Measurements from ENCODE around the gene ETS1. TPM values are rescaled to one million over a fixed set of nuclear protein-coding genes. Genes with fewer than 3 reads are reported as not detected.
A peak's percentile ranks its signal among the peaks of the same experiment; 100 is the strongest.

Gene ETS1
- total RNA-seq, 6 experiments from 2014 or later: 14.2 to 37.2 (median 23.3) TPM

DNA sequence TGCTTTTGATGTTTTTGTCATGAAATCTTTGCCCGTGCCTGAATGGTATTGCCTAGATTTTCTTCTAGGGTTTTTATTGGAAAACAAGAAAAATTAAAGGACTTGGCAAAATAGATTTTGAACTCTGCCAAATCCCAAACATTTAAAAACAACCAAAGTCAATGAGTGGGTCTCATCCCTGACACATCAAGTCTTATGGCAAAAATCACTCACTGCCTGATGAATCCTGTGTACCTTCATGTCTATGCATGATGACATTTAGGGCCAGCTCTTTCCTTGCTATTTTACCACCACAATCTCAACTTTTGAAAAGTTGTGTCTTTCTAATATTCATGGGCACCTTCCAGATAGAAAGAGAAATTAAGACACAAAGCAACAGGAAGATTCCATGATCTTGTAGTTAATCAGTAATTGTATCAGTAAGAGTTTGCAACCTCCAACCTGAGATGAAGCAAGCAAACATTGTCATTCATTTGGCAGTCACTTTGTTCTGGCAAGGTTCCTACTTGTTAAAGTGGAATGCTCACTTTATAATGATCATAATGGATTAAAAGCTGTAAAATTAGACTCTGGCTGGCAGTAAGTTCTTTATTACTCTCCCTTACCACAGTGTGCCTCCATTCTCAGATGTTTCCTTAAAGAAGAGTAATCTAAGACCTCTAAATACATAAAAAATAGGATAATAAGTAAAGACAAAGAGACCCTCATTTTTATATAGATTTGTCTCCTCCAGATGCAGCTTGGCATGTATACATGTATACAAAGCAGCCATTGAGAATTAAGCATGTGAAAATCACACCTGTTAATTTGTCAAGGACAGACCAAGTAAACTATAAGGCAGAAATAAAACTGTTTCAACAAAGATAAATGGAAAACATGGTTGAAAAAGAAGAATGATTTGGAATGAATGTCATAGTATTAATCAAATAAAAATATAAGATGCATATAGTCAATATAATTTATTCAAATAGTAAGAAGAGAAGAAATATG lies 51.6 kb downstream of the ETS1 start:
- WGBS (ENCODE audit: insufficient coverage, low coverage, low lambda C conversion rate, missing lambda C conversion rate): 39% methylated on average over 1 of the region's 1 CpG
- no peak for TF ChIP-seq POLR2A (IDR thresholded peaks at IDR 0.05)
- TF ChIP-seq, protein P1, sequence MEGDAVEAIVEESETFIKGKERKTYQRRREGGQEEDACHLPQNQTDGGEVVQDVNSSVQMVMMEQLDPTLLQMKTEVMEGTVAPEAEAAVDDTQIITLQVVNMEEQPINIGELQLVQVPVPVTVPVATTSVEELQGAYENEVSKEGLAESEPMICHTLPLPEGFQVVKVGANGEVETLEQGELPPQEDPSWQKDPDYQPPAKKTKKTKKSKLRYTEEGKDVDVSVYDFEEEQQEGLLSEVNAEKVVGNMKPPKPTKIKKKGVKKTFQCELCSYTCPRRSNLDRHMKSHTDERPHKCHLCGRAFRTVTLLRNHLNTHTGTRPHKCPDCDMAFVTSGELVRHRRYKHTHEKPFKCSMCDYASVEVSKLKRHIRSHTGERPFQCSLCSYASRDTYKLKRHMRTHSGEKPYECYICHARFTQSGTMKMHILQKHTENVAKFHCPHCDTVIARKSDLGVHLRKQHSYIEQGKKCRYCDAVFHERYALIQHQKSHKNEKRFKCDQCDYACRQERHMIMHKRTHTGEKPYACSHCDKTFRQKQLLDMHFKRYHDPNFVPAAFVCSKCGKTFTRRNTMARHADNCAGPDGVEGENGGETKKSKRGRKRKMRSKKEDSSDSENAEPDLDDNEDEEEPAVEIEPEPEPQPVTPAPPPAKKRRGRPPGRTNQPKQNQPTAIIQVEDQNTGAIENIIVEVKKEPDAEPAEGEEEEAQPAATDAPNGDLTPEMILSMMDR (IDR thresholded peaks at IDR 0.05): no peak
- no peaks in the 10 kb centered on the region for H3K27me3 ChIP-seq
- peak; percentile 72 to 91 (median 80) for ATAC-seq
- no peak for DNase-seq
- no peak overlapping the region for H3K4me3 ChIP-seq
- H3K27ac ChIP-seq: peak overlapping the region; percentile 39 to 82 (median 48)
- H3K9me3 ChIP-seq: no peaks in the 10 kb centered on the region
- intact Hi-C loops (cut with DNase I): no loop called here
- peaks cover 0 to 32% (median 8%) of the 10 kb centered on the region in 4 donors for H3K4me1 ChIP-seq
- no peaks in the 10 kb centered on the region for H3K36me3 ChIP-seq

DNA sequence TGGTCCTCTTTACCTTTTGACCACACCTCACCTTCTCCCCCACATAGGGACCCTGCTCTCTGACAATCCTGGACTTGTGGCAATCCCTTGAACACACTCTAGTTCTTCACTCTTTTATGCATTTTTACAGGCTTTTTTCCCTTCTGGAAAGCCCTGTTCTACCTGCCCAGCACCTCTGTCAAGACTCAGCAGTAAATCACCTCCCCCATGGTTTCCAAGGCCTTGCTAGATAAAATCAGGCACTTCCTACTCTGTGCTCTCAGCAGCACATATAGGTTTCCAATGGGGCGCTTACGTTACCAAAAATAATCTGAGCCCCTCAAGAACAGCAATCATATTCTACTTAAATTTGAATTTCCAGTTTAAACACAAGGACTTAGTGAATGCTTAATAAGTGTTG lies 53.9 kb downstream of the ETS1 start:
- H3K36me3 ChIP-seq: no peaks in the 10 kb centered on the region
- no peak for ATAC-seq
- no peaks in the 10 kb centered on the region for H3K27me3 ChIP-seq
- H3K4me3 ChIP-seq: no peak overlapping the region
- peaks cover 0 to 32% (median 8%) of the 10 kb centered on the region in 4 donors for H3K4me1 ChIP-seq
- H3K27ac ChIP-seq: no peak overlapping the region
- H3K9me3 ChIP-seq: no peaks in the 10 kb centered on the region
- no peak for TF ChIP-seq POLR2A (IDR thresholded peaks at IDR 0.05)
- TF ChIP-seq, protein P1 (IDR thresholded peaks at IDR 0.05): no peak
- intact Hi-C loops (cut with DNase I): no loop called here
- no peak for DNase-seq
- 94% methylated on average over 2 of the region's 2 CpGs for WGBS (ENCODE audit: insufficient coverage, low coverage, low lambda C conversion rate, missing lambda C conversion rate)

DNA sequence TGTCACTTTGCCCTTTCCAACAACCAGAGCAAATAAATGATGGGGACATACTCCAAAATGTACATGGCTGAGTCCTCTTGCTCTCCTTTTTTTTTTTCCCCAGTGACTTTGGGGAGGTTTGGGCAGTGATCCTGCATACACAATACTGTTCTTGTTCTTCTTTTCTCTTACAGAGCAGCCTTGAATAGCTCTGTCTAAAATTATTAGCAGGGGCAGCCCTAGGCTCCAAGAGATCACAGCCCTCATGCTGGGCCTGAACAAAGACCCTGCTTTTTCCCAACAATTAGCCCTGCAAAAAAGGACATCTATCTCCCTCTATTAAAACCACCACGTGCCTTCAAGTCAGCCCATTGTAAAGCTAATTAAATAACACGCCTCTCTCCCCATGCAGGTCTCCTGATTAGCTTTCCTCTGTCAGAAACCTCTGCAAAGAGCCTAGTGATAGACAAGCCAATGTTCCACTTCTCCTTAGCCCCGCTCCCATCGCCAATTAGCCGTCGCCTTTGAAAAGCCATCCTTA lies 54.7 kb downstream of the ETS1 start:
- peaks cover 0 to 32% (median 8%) of the 10 kb centered on the region in 4 donors for H3K4me1 ChIP-seq
- H3K36me3 ChIP-seq: no peaks in the 10 kb centered on the region
- H3K4me3 ChIP-seq: no peak overlapping the region
- H3K27ac ChIP-seq: no peak overlapping the region
- DNase-seq: no peak
- H3K9me3 ChIP-seq: no peaks in the 10 kb centered on the region
- 83% methylated on average over 6 of the region's 6 CpGs for WGBS (ENCODE audit: insufficient coverage, low coverage, low lambda C conversion rate, missing lambda C conversion rate)
- ATAC-seq: peak in 2 of 4 donors; percentile 9 to 33
- intact Hi-C loops (cut with DNase I): no loop called here
- no peaks in the 10 kb centered on the region for H3K27me3 ChIP-seq
- TF ChIP-seq, protein P1 (IDR thresholded peaks at IDR 0.05): no peak
- TF ChIP-seq POLR2A (IDR thresholded peaks at IDR 0.05): no peak

DNA sequence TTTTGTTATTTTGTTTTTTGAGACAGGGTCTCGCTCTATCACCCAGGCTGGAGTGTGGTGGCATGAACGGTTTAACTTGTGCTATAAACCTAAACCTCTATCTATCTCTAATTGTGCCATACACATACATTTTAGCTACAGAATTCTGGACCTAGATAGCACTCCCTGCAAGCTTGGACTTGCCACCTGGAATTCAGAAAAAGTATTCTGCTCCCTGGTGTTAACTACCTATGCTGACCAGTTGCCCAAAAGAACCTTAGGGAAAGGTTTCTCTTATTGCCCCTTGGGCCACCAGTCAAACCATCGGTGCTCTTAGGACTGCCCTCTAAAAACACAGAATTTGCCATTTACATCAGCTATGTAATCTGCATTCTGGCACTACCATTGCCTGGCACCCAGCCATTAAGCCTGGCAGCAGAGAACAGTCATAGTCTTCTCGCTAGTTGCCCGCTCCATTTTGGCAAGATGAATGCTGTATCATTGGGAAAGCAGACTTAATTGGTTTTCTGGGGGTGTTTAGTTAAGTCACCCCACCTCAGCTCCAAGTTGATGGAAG lies 55.3 kb downstream of the ETS1 start:
- DNase-seq (peak; percentile 63 to 74 (median 64)), ATAC-seq (peak; percentile 42 to 59 (median 54))
- Histone ChIP-seq H3K4me3 (no peak overlapping the region), H3K36me3 (no peaks in the 10 kb centered on the region), H3K9me3 (no peaks in the 10 kb centered on the region), H3K4me1 (peaks cover 0 to 32% (median 8%) of the 10 kb centered on the region in 4 donors), H3K27ac (no peak overlapping the region), H3K27me3 (no peaks in the 10 kb centered on the region)
- WGBS (ENCODE audit: insufficient coverage, low coverage, low lambda C conversion rate, missing lambda C conversion rate): 70% methylated on average over 3 of the region's 5 CpGs
- intact Hi-C loops (cut with DNase I): no loop called here
- TF ChIP-seq POLR2A (IDR thresholded peaks at IDR 0.05): no peak
- TF ChIP-seq, protein P1 (IDR thresholded peaks at IDR 0.05): no peak
